HAP-1 (cell line): ENCODE results near the gene PRUNE2.

Source experiments
- DNase-seq, 2 experiments: peaks; one replicate each; pipeline ENCODE4 v3.0.0-alpha.2; 2016 to 2020; ENCODE audit warnings: low spot score in 2 of 2
- H3K27me3 ChIP-seq: fragments of 250-450 bp; sonication (Bioruptor Pico); 2 replicates; pipeline ENCODE4 v1.5.1; 2020; ENCODE audit warnings: low read depth, mild to moderate bottlenecking, moderate library complexity
- H3K36me3 ChIP-seq: fragments of 250-450 bp; sonication (Bioruptor Pico); replicated peaks from 2 replicates; pipeline ENCODE4 v1.5.1; 2020; ENCODE audit warnings: mild to moderate bottlenecking
- H3K4me1 ChIP-seq: fragments of 250-450 bp; sonication (Bioruptor Pico); 2 replicates; pipeline ENCODE4 v1.5.1; 2020; ENCODE audit warnings: mild to moderate bottlenecking
- H3K4me3 ChIP-seq: fragments of 250-450 bp; sonication (Bioruptor Pico); 2 replicates; pipeline ENCODE4 v1.5.1; 2020; ENCODE audit warnings: mild to moderate bottlenecking, moderate library complexity
- H3K9me3 ChIP-seq: fragments of 250-450 bp; sonication (Bioruptor Pico); 2 replicates; pipeline ENCODE4 v1.5.1; 2020; ENCODE audit warnings: mild to moderate bottlenecking, moderate library complexity
- in situ Hi-C: fragments of 300-500 bp; cut with MboI; formaldehyde crosslinking; loops from 3 replicates; pipeline ENCODE4 v1.14.3; 2020; ENCODE audit warnings: low sequenced_read_pairs, inconsistent platforms, mixed read lengths

PRUNE2 gene

GRCh38 chr9:76610011-76610352, 295.9 kb downstream of the PRUNE2 start:
- peak in 1 of 2 experiments; percentile 10 for DNase-seq
- in situ Hi-C loops = no loop called here

GRCh38 chr9:76609285-76610010, 296.5 kb downstream of the PRUNE2 start:
- Histone ChIP-seq H3K4me1 (no peaks in the 10 kb centered on the region), H3K4me3 (no peak overlapping the region), H3K36me3 (no peaks in the 10 kb centered on the region), H3K9me3 (no peaks in the 10 kb centered on the region), H3K27me3 (peaks cover 8% of the 10 kb centered on the region)
- no peak for DNase-seq
- in situ Hi-C loops = no loop called here

More at GRCh38 chr9:76610011-76610352, 295.9 kb downstream of the PRUNE2 start:
- peaks cover 12% of the 10 kb centered on the region for H3K27me3 ChIP-seq
- H3K4me3 ChIP-seq = no peak overlapping the region
- no peaks in the 10 kb centered on the region for H3K4me1 ChIP-seq
- no peaks in the 10 kb centered on the region for H3K9me3 ChIP-seq
- H3K36me3 ChIP-seq = no peaks in the 10 kb centered on the region

- Histone ChIP-seq H3K9me3 (no peaks in the 10 kb centered on the region), H3K36me3 (no peaks in the 10 kb centered on the region), H3K4me3 (no peak overlapping the region), H3K4me1 (no peaks in the 10 kb centered on the region), H3K27me3 (0 out of 2 replicates have a peak, but pooled peaks cover under 1% of the 10 kb centered on the region)
- DNase-seq = no peak
- in situ Hi-C loops = no loop called here
Observed at GRCh38 chr9:76608575-76609273, 297.2 kb downstream of the PRUNE2 start.

- no peaks in the 10 kb centered on the region for H3K9me3 ChIP-seq
- H3K27me3 ChIP-seq = no peaks in the 10 kb centered on the region
- H3K4me3 ChIP-seq = no peak overlapping the region
- DNase-seq = no peak
- in situ Hi-C loops = no loop called here
- no peaks in the 10 kb centered on the region for H3K4me1 ChIP-seq
- H3K36me3 ChIP-seq = no peaks in the 10 kb centered on the region
Observed at GRCh38 chr9:76607730-76608436, 298.0 kb downstream of the PRUNE2 start.

GRCh38 chr9:76605321-76605900, 300.5 kb downstream of the PRUNE2 start:
- Histone ChIP-seq H3K27me3 (no peaks in the 10 kb centered on the region), H3K4me1 (no peaks in the 10 kb centered on the region), H3K36me3 (no peaks in the 10 kb centered on the region), H3K4me3 (no peak overlapping the region), H3K9me3 (no peaks in the 10 kb centered on the region)
- DNase-seq = no peak
- in situ Hi-C loops = no loop called here

- no peaks in the 10 kb centered on the region for H3K9me3 ChIP-seq
- H3K36me3 ChIP-seq = no peaks in the 10 kb centered on the region
- no peak for DNase-seq
- no peak overlapping the region for H3K4me3 ChIP-seq
- in situ Hi-C loops = no loop called here
- no peaks in the 10 kb centered on the region for H3K27me3 ChIP-seq
- H3K4me1 ChIP-seq = no peaks in the 10 kb centered on the region
Observed at GRCh38 chr9:76603931-76604570, 301.9 kb downstream of the PRUNE2 start.

GRCh38 chr9:76603448-76603895, 302.4 kb downstream of the PRUNE2 start:
- in situ Hi-C loops = no loop called here
- H3K36me3 ChIP-seq = no peaks in the 10 kb centered on the region
- DNase-seq = no peak
- H3K4me1 ChIP-seq = no peaks in the 10 kb centered on the region
- H3K27me3 ChIP-seq = no peaks in the 10 kb centered on the region
- no peak overlapping the region for H3K4me3 ChIP-seq
- no peaks in the 10 kb centered on the region for H3K9me3 ChIP-seq

GRCh38 chr9:76602199-76602598, 303.7 kb downstream of the PRUNE2 start:
- no peak for DNase-seq
- in situ Hi-C loops = no loop called here
- Histone ChIP-seq H3K4me3 (no peak overlapping the region), H3K9me3 (no peaks in the 10 kb centered on the region), H3K4me1 (no peaks in the 10 kb centered on the region), H3K27me3 (no peaks in the 10 kb centered on the region), H3K36me3 (no peaks in the 10 kb centered on the region)

- Histone ChIP-seq H3K4me1 (no peaks in the 10 kb centered on the region; the same call in 1 of the 2 replicates), H3K27me3 (no peaks in the 10 kb centered on the region), H3K9me3 (no peaks in the 10 kb centered on the region), H3K36me3 (no peaks in the 10 kb centered on the region), H3K4me3 (no peak overlapping the region)
- DNase-seq = no peak
- in situ Hi-C loops = no loop called here
Observed at GRCh38 chr9:76600007-76600615, 305.8 kb downstream of the PRUNE2 start.

GRCh38 chr9:76598981-76599380, 306.9 kb downstream of the PRUNE2 start:
- Histone ChIP-seq H3K27me3 (no peaks in the 10 kb centered on the region), H3K4me3 (no peak overlapping the region), H3K36me3 (no peaks in the 10 kb centered on the region), H3K4me1 (peaks cover 5% of the 10 kb centered on the region), H3K9me3 (no peaks in the 10 kb centered on the region)
- in situ Hi-C loops = no loop called here
- no peak for DNase-seq

- Histone ChIP-seq H3K4me1 (peaks cover 5% of the 10 kb centered on the region), H3K4me3 (no peak overlapping the region), H3K9me3 (no peaks in the 10 kb centered on the region), H3K36me3 (no peaks in the 10 kb centered on the region), H3K27me3 (no peaks in the 10 kb centered on the region)
- in situ Hi-C loops = no loop called here
- DNase-seq = no peak
Observed at GRCh38 chr9:76595645-76596044, 310.3 kb downstream of the PRUNE2 start.

- no peaks in the 10 kb centered on the region for H3K27me3 ChIP-seq
- no peaks in the 10 kb centered on the region for H3K36me3 ChIP-seq
- no peak overlapping the region for H3K4me3 ChIP-seq
- no peak for DNase-seq
- H3K9me3 ChIP-seq = no peaks in the 10 kb centered on the region
- in situ Hi-C loops = no loop called here
- H3K4me1 ChIP-seq = peaks cover 5% of the 10 kb centered on the region
Observed at GRCh38 chr9:76594764-76595424, 311.0 kb downstream of the PRUNE2 start.
